Naive B cell (primary cell): ENCODE results near the gene CBY1. TPM values are rescaled to one million over a fixed set of nuclear protein-coding genes. Genes with fewer than 3 reads are reported as not detected.
A peak's percentile ranks its signal among the peaks of the same experiment; 100 is the strongest.

Source experiments
- ATAC-seq, 2 donors: fragments of 150-1000 bp; cut with Tn5 transposase; 2 replicates each; pipeline ENCODE4 v1.10.0; 2021; ENCODE audit warnings: low read depth in 2 of 2, mild to moderate bottlenecking in 2 of 2, moderate library complexity in 2 of 2
- DNase-seq: peaks from one replicate; pipeline ENCODE4 v3.0.0; 2022
- H3K27ac Mint-ChIP-seq, 6 donors: one replicate each; pipeline ENCODE4 v1.8.0; 2020 to 2022; ENCODE audit warnings: mild to moderate bottlenecking in 6 of 6, mixed read lengths in 6 of 6, moderate library complexity in 5 of 6, inconsistent platforms in 2 of 6
- H3K27me3 Mint-ChIP-seq, 3 donors: one replicate each; pipeline ENCODE4 v1.8.0; 2021 to 2022; ENCODE audit warnings: mixed read lengths in 3 of 3, mild to moderate bottlenecking in 1 of 3
- H3K36me3 Mint-ChIP-seq, 2 donors: one replicate each; pipeline ENCODE4 v1.8.0; 2020 to 2022; ENCODE audit warnings: mixed read lengths in 2 of 2, inconsistent platforms in 1 of 2, mild to moderate bottlenecking in 1 of 2
- H3K4me1 Mint-ChIP-seq, 3 donors: one replicate each; pipeline ENCODE4 v1.8.0; 2020 to 2022; ENCODE audit warnings: mixed read lengths in 3 of 3, inconsistent platforms in 1 of 3, mild to moderate bottlenecking in 1 of 3, moderate library complexity in 1 of 3
- H3K4me3 Mint-ChIP-seq, 8 donors: one replicate each; pipeline ENCODE4 v1.8.0; 2020 to 2022; ENCODE audit warnings: mild to moderate bottlenecking in 8 of 8, mixed read lengths in 8 of 8, moderate library complexity in 8 of 8, inconsistent platforms in 2 of 8
- H3K9me3 Mint-ChIP-seq, 7 donors: one replicate each; pipeline ENCODE4 v1.8.0; 2020 to 2022; ENCODE audit warnings: mixed read lengths in 7 of 7, mild to moderate bottlenecking in 5 of 7, inconsistent platforms in 2 of 7, moderate library complexity in 1 of 7
- polyA plus RNA-seq, 6 donors: library from polyadenylated mRNA; unstranded; fragments of 300-500 nt; fragmentation: Illumina TruSeq; gene quantifications; one replicate each; pipeline ENCODE4 v1.2.3, GENCODE V29; 2021; ENCODE audit warnings: low read depth in 6 of 6

The CBY1 gene
- polyA plus RNA-seq, 6 donors from 2014 or later = 2.5 to 7.7 (median 4.4) TPM

GRCh38 chr22:38721551-38721950 is 65.1 kb downstream of the CBY1 start:
- Mint-ChIP-seq H3K36me3 (peaks cover 16 to 39% of the 10 kb centered on the region in 2 donors), H3K27me3 (no peaks in the 10 kb centered on the region), H3K4me3 (no peak overlapping the region), H3K4me1 (peaks cover 13 to 23% (median 14%) of the 10 kb centered on the region in 3 donors), H3K9me3 (no peaks in the 10 kb centered on the region), H3K27ac (peak overlapping the region in 3 of 6 donors; percentile 43 to 85 (median 72))
- DNase-seq (no peak), ATAC-seq (no peak)

Other genes with a start within 250 kb of the CBY1 start
- not detected for gene KCNJ4, start 201.4 kb upstream of the CBY1 start, polyA plus RNA-seq
- 1 to 10 TPM in 1 of 6 donors, under 1 TPM in 2, not detected in 3; 0.16 to 3.0 (median 0.31) TPM for gene KDELR3, start 188.5 kb upstream of the CBY1 start, polyA plus RNA-seq
- 10 to 100 TPM; 10.3 to 68.0 (median 42.2) TPM for gene DDX17, start 150.3 kb upstream of the CBY1 start, polyA plus RNA-seq
- gene DMC1, start 86.5 kb upstream of the CBY1 start, polyA plus RNA-seq = under 1 TPM in 1 of 6 donors, not detected in 5; 0.18 TPM
- gene FAM227A, start 246 bp upstream of the CBY1 start, polyA plus RNA-seq = not detected
- gene TOMM22, start 25.3 kb downstream of the CBY1 start, polyA plus RNA-seq = 10 to 100 TPM; 59.6 to 78.7 (median 71.0) TPM
- 10 to 100 TPM in 3 of 6 donors, 1 to 10 TPM in 3; 8.2 to 12.1 (median 9.7) TPM for gene JOSD1, start 44.3 kb downstream of the CBY1 start, polyA plus RNA-seq
- 10 to 100 TPM; 21.2 to 41.2 (median 33.3) TPM for gene GTPBP1, start 49.3 kb downstream of the CBY1 start, polyA plus RNA-seq
- 100 to 1,000 TPM; 146 to 327 (median 208) TPM for gene SUN2, start 99.4 kb downstream of the CBY1 start, polyA plus RNA-seq
- gene DNAL4, start 137.5 kb downstream of the CBY1 start, polyA plus RNA-seq = 10 to 100 TPM; 10.6 to 15.7 (median 12.7) TPM
- under 1 TPM in 3 of 6 donors, not detected in 3; 0.05 to 0.17 (median 0.11) TPM for gene NPTXR, start 187.4 kb downstream of the CBY1 start, polyA plus RNA-seq
- gene CBX6, start 215.6 kb downstream of the CBY1 start, polyA plus RNA-seq = 1 to 10 TPM; 1.1 to 5.0 (median 3.7) TPM